HepG2 (cell line): ENCODE measurements around the gene OR4K2.

ENCODE experiments used
- NR2C2 ChIP-seq: sonication (generic); formaldehyde crosslinking; IDR thresholded peaks from 2 replicates; pipeline ENCODE4 v1.4.0; 2020; ENCODE audit warnings: missing genetic modification reagents, mild to moderate bottlenecking, moderate library complexity, borderline replicate concordance
- ZNF354B ChIP-seq: sonication (generic); formaldehyde crosslinking; IDR thresholded peaks from 2 replicates; pipeline ENCODE4 v1.8.0; 2022; ENCODE audit warnings: mild to moderate bottlenecking, missing genetic modification reagents
- TF ChIP-seq, protein P1 (sequence below): sonication (generic); formaldehyde crosslinking; IDR thresholded peaks from 2 replicates; pipeline ENCODE4 v1.5.1; 2020; ENCODE audit warnings: missing genetic modification reagents, mild to moderate bottlenecking, borderline replicate concordance

GRCh38 chr14:19906665-19907064 lies 31.7 kb downstream of the OR4K2 start:
- TF ChIP-seq, protein P1, sequence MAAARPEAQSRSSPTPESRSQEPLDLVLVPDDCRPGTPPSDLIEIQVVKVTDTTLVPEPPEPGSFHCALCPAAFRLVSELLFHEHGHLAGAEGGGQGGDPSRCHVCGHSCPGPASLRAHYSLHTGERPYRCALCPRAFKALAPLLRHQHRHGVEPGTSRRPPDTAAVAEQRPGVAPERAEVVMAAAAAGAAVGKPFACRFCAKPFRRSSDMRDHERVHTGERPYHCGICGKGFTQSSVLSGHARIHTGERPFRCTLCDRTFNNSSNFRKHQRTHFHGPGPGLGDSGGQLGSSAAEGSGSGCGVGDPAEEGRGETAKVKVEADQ (CRISPR knock-in tag), result no peak
- TF ChIP-seq ZNF354B, result no peak
- no peak for TF ChIP-seq NR2C2
